Small intestine (tissue), 7 donors: ENCODE measurements around the gene TENM4. TPM values are rescaled to one million over a fixed set of nuclear protein-coding genes. Genes with fewer than 3 reads are reported as not detected.

Experiments used
- DNase-seq, 2 donors: peaks; one replicate each; pipeline versions ENCODE4 v3.0.0 to v3.0.0-alpha.2; 2013
- FAIRE-seq: peaks from 2 replicates; lab custom pipeline; 2012; peaks lifted over from hg19 to GRCh38; lab: Jason Lieb, UNC
- H3K27ac ChIP-seq, 3 donors: one replicate each; pipeline ENCODE4 v1.5.1; 2013; ENCODE audit warnings: low read length in 2 of 3, mild to moderate bottlenecking in 2 of 3, control low read depth in 1 of 3, inconsistent platforms in 1 of 3, low read depth in 1 of 3, moderate library complexity in 1 of 3
- H3K27me3 ChIP-seq, 3 donors: one replicate each; pipeline ENCODE4 v1.6.1; 2013; ENCODE audit warnings: low read length in 3 of 3, inconsistent platforms in 1 of 3; ENCODE audit not compliant: control insufficient read depth in 3 of 3, insufficient read depth in 3 of 3
- H3K36me3 ChIP-seq, 3 donors: one replicate each; pipeline ENCODE4 v1.6.1; 2013; ENCODE audit warnings: low read length in 3 of 3, inconsistent platforms in 1 of 3, low read depth in 1 of 3, mild to moderate bottlenecking in 1 of 3, moderate library complexity in 1 of 3; ENCODE audit not compliant: control insufficient read depth in 3 of 3, insufficient read depth in 2 of 3
- H3K4me1 ChIP-seq, 3 donors: one replicate each; pipeline ENCODE4 v1.6.1; 2013; ENCODE audit warnings: low read length in 2 of 3, inconsistent platforms in 1 of 3, low read depth in 1 of 3, mild to moderate bottlenecking in 1 of 3, moderate library complexity in 1 of 3; ENCODE audit not compliant: control insufficient read depth in 3 of 3, insufficient read depth in 2 of 3
- H3K4me3 ChIP-seq, 3 donors: one replicate each; pipeline ENCODE4 v1.5.1; 2013; ENCODE audit warnings: low read length in 3 of 3, control low read depth in 1 of 3, inconsistent platforms in 1 of 3, low read depth in 1 of 3, mild to moderate bottlenecking in 1 of 3, moderate library complexity in 1 of 3
- H3K9me3 ChIP-seq, 2 donors: one replicate each; pipeline ENCODE4 v1.6.1; 2013; ENCODE audit warnings: low read depth in 1 of 2, low read length in 1 of 2; ENCODE audit not compliant: control insufficient read depth in 2 of 2, insufficient read depth in 1 of 2
- WGBS, 3 donors: extraction: QIAGEN DNeasy Blood & Tissue Kit; methylation state at CpG; one replicate each; pipeline ENCODE4 v1.1.7; 2013; 5-methylcytosine and 5-hydroxymethylcytosine counted together
- polyA plus RNA-seq, 4 donors: library from polyadenylated mRNA; stranded (reverse) in 3 of 4; unstranded in 1 of 4; fragments of 200-250 nt in 3 of 4; fragments of 120-200 nt in 1 of 4; gene quantifications; one replicate each; pipeline versions ENCODE4 v1.2.1 to v1.2.3, GENCODE V29; 2013
- donor health status: healthy with polysubstance abuse.
- donor health status: control.
- donor health status: control.
- donor health status: Bipolar disorder and iron deficiency.
- donor health status: healthy.

Gene TENM4
- polyA plus RNA-seq, 4 donors = under 0.01 to 0.96 (median 0.31) TPM; not detected in 1

- 16 to 52% (median 25%) methylated on average over 8 of the region's 8 CpGs for WGBS, 3 donors
- Histone ChIP-seq H3K27ac (no peak overlapping the region), H3K4me3 (no peak overlapping the region), H3K27me3 (peaks cover 0 to 2% (median 0%) of the 10 kb centered on the region in 3 donors), H3K36me3 (no peaks in the 10 kb centered on the region), H3K4me1 (no peaks in the 10 kb centered on the region), H3K9me3 (no peaks in the 10 kb centered on the region)
- no peak for FAIRE-seq
- DNase-seq = peak; percentile 45 to 47
Observed at GRCh38 chr11:78715639-78716311, 725.1 kb downstream of the TENM4 start.

- FAIRE-seq (no peak), DNase-seq (peak in 1 of 2 donors; percentile 14)
- H3K27me3 ChIP-seq = peaks cover 0 to 2% (median 0%) of the 10 kb centered on the region in 3 donors
- H3K36me3 ChIP-seq = no peaks in the 10 kb centered on the region
- 12 to 60% (median 34%) methylated on average over 3 of the region's 3 CpGs for WGBS, 3 donors
- no peak overlapping the region for H3K27ac ChIP-seq
- no peak overlapping the region for H3K4me3 ChIP-seq
- no peaks in the 10 kb centered on the region for H3K4me1 ChIP-seq
- no peaks in the 10 kb centered on the region for H3K9me3 ChIP-seq
Observed at GRCh38 chr11:78714539-78714938, 726.3 kb downstream of the TENM4 start.

- Histone ChIP-seq H3K27ac (no peak overlapping the region), H3K4me3 (no peak overlapping the region), H3K36me3 (no peaks in the 10 kb centered on the region), H3K9me3 (no peaks in the 10 kb centered on the region), H3K4me1 (no peaks in the 10 kb centered on the region), H3K27me3 (no peaks in the 10 kb centered on the region)
- 88 to 92% (median 91%) methylated on average over 3 of the region's 3 CpGs for WGBS, 3 donors
- FAIRE-seq (no peak), DNase-seq (no peak)
Observed at GRCh38 chr11:78711735-78712134, 729.1 kb downstream of the TENM4 start.

DNA sequence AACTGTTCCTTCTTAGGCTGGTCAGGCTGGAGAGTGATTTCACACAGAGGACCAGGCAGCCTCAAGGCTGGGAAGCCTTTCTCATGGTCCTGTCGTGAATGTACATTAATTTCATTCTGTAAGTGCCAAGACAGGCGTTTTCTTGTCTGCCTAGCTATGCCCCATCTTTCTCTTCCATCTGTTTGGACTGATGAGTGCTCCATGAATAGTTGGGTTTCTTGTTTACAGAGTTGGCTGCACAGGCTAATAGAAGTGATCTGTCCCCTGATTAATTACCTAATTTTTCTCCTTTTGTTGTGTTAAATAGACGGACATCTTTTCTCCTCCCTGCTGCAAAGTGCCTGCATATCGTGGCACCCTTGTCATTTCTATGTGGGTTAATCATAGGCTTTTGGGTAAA lies 730.4 kb downstream of the TENM4 start:
- H3K36me3 ChIP-seq = no peaks in the 10 kb centered on the region
- no peak for FAIRE-seq

DNA sequence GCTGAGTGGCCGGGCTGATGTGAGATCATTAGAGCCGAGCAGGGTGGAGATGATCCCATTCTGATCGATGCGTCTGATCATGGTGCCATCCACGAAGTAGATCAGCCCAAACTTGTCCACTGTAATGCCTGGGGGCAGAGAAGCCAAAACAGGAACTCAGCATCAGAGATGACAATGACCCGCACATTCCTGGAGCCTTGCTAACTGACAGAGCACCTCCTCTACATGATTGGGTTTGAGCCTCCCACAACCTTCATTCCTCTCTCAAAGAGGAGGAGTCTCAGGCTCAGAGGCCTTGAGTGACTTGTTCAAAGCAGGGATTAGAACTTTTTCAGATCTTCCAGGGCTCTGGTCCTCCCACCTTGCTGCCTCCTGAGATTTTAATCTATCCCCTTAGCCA lies 732.4 kb downstream of the TENM4 start:
- WGBS, 3 donors = 85 to 89% (median 88%) methylated on average over 6 of the region's 6 CpGs
- H3K9me3 ChIP-seq = no peaks in the 10 kb centered on the region
- H3K4me1 ChIP-seq = no peaks in the 10 kb centered on the region
- H3K27me3 ChIP-seq = peaks cover 0 to 2% (median 0%) of the 10 kb centered on the region in 3 donors
- H3K4me3 ChIP-seq = no peak overlapping the region
- FAIRE-seq = no peak
- no peak overlapping the region for H3K27ac ChIP-seq
- DNase-seq = no peak
- H3K36me3 ChIP-seq = no peaks in the 10 kb centered on the region

More for the DNA sequence above, 730.4 kb downstream of the TENM4 start:
- Histone ChIP-seq H3K27me3 (peaks cover 0 to 1% (median 0%) of the 10 kb centered on the region in 3 donors), H3K27ac (no peak overlapping the region), H3K4me3 (no peak overlapping the region), H3K4me1 (no peaks in the 10 kb centered on the region), H3K9me3 (no peaks in the 10 kb centered on the region)
- WGBS, 3 donors = 67 to 76% (median 68%) methylated on average over 4 of the region's 4 CpGs
- no peak for DNase-seq

GRCh38 chr11:78706551-78706950 lies 734.3 kb downstream of the TENM4 start:
- no peak overlapping the region for H3K27ac ChIP-seq
- H3K9me3 ChIP-seq = no peaks in the 10 kb centered on the region
- FAIRE-seq (no peak), DNase-seq (no peak)
- 85 to 90% (median 89%) methylated on average over 6 of the region's 6 CpGs for WGBS, 3 donors
- H3K27me3 ChIP-seq = peaks cover 0 to 2% (median 0%) of the 10 kb centered on the region in 3 donors
- H3K36me3 ChIP-seq = no peaks in the 10 kb centered on the region
- no peaks in the 10 kb centered on the region for H3K4me1 ChIP-seq
- no peak overlapping the region for H3K4me3 ChIP-seq

- no peaks in the 10 kb centered on the region for H3K36me3 ChIP-seq
- no peaks in the 10 kb centered on the region for H3K9me3 ChIP-seq
- no peaks in the 10 kb centered on the region for H3K4me1 ChIP-seq
- FAIRE-seq = no peak
- no peak for DNase-seq
- no peak overlapping the region for H3K27ac ChIP-seq
- 85 to 88% (median 87%) methylated on average over 8 of the region's 8 CpGs for WGBS, 3 donors
- no peak overlapping the region for H3K4me3 ChIP-seq
- H3K27me3 ChIP-seq = peaks cover 0 to 2% (median 0%) of the 10 kb centered on the region in 3 donors
Observed at GRCh38 chr11:78704811-78705210, 736.0 kb downstream of the TENM4 start.

DNA sequence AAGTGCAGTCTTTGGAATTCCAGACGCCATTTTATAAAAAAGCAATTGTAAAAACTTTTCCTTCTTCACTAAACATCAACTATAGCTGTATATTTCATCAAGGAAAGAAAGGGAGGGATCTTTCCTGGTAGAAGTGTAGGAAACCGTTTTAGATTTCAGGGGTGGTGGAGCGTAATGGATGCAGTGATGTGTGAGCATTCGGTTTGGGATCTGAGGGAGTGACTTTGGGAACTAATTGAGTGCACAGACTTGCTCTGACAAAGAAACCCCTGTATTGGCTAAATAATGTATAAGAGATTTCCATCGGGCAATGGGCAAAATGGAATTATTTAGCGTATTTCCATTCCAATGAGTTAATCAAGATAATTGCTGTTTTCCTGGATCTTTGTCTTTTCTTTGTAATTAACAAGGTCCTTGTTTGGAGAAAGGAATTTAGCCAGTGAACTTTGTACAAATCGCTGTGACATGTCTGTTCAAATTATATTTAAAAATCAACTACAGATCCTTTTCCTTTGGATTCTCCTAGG lies 741.2 kb downstream of the TENM4 start:
- no peaks in the 10 kb centered on the region for H3K4me1 ChIP-seq
- no peaks in the 10 kb centered on the region for H3K27me3 ChIP-seq
- WGBS, 3 donors = 82 to 90% (median 88%) methylated on average over 7 of the region's 7 CpGs
- FAIRE-seq (no peak), DNase-seq (no peak)
- H3K9me3 ChIP-seq = no peaks in the 10 kb centered on the region
- no peaks in the 10 kb centered on the region for H3K36me3 ChIP-seq
- no peak overlapping the region for H3K4me3 ChIP-seq
- no peak overlapping the region for H3K27ac ChIP-seq
